ENCODE data around the gene TMEM269. TPM values are rescaled to one million over a fixed set of nuclear protein-coding genes. Genes with fewer than 3 reads are reported as not detected.

TMEM269 gene
- total RNA-seq, 1 experiment from 2014 or later, result 0.68 TPM

- Mint-ChIP-seq H3K4me3 (ENCODE audit: unreplicated experiment) (no peak overlapping the region), H3K4me1 (ENCODE audit: low read depth, unreplicated experiment) (peaks cover 5% of the 10 kb centered on the region), H3K9me3 (ENCODE audit: unreplicated experiment) (peaks cover 10% of the 10 kb centered on the region), H3K36me3 (ENCODE audit: insufficient read depth, unreplicated experiment) (peaks cover 21% of the 10 kb centered on the region), H3K27ac (ENCODE audit: unreplicated experiment) (no peak overlapping the region), H3K27me3 (ENCODE audit: insufficient read depth, unreplicated experiment) (no peaks in the 10 kb centered on the region)
- no peaks in the 10 kb centered on the region for H3K4me1 ChIP-seq
- peak in 1 of 2 experiments; percentile 8 for DNase-seq
- H3K4me3 ChIP-seq (ENCODE audit: low read depth, low read length), result no peak overlapping the region
- H3K27me3 ChIP-seq (replicated peaks; ENCODE audit: control insufficient read depth, insufficient read depth, low read length), result no peaks in the 10 kb centered on the region
- H3K36me3 ChIP-seq (ENCODE audit: control insufficient read depth, insufficient read depth, low read length), result no peaks in the 10 kb centered on the region
- ChIA-PET CTCF (no interaction called here), POLR2A (no interaction called here)
- no TSS peak for BruUV-seq (replicated peaks)
- no peaks in the 10 kb centered on the region for H3K9me3 ChIP-seq
- TF ChIP-seq CTCF (IDR thresholded peaks at IDR 0.05; ENCODE audit: insufficient read depth in 1 of 2, low read depth in 1 of 2, low read length in 1 of 2, severe bottlenecking in 1 of 2, unreplicated experiment in 1 of 2), result no peak
- intact Hi-C loops (cut with micrococcal nuclease; ENCODE audit: unreplicated experiment), result no loop called here
Measured at GRCh38 chr1:42752284-42752683, 32.5 kb upstream of the TMEM269 start.

GRCh38 chr1:42753070-42753469 is 31.7 kb upstream of the TMEM269 start:
- peaks cover 10% of the 10 kb centered on the region for H3K9me3 Mint-ChIP-seq (ENCODE audit: unreplicated experiment)
- H3K27me3 Mint-ChIP-seq (ENCODE audit: insufficient read depth, unreplicated experiment), result no peaks in the 10 kb centered on the region
- CTCF ChIA-PET, result no interaction called here

More at GRCh38 chr1:42753070-42753469, 31.7 kb upstream of the TMEM269 start:
- intact Hi-C loops (cut with micrococcal nuclease; ENCODE audit: unreplicated experiment), result no loop called here
- Histone ChIP-seq H3K27me3 (replicated peaks; ENCODE audit: control insufficient read depth, insufficient read depth, low read length) (no peaks in the 10 kb centered on the region), H3K9me3 (no peaks in the 10 kb centered on the region), H3K36me3 (ENCODE audit: control insufficient read depth, insufficient read depth, low read length) (no peaks in the 10 kb centered on the region), H3K4me3 (ENCODE audit: low read depth, low read length) (no peak overlapping the region), H3K4me1 (no peaks in the 10 kb centered on the region)
- H3K27ac Mint-ChIP-seq (ENCODE audit: unreplicated experiment), result no peak overlapping the region
- no peak for DNase-seq
- POLR2A ChIA-PET, result no interaction called here
- TF ChIP-seq CTCF (IDR thresholded peaks at IDR 0.05; ENCODE audit: insufficient read depth in 1 of 2, low read depth in 1 of 2, low read length in 1 of 2, severe bottlenecking in 1 of 2, unreplicated experiment in 1 of 2), result no peak
- BruUV-seq (replicated peaks), result no TSS peak
- H3K4me3 Mint-ChIP-seq (ENCODE audit: unreplicated experiment), result no peak overlapping the region
- H3K36me3 Mint-ChIP-seq (ENCODE audit: insufficient read depth, unreplicated experiment), result peaks cover 21% of the 10 kb centered on the region
- peaks cover 6% of the 10 kb centered on the region for H3K4me1 Mint-ChIP-seq (ENCODE audit: low read depth, unreplicated experiment)

Measured in Caco-2 (cell line).